ENCODE results near the gene HOXB3.

- TF ChIP-seq CTCF (IDR thresholded peaks at IDR 0.05 in 4 of 5, conservative IDR thresholded peaks at IDR 0.05 in 1 of 5) (no peak), POLR2A (IDR thresholded peaks at IDR 0.05) (no peak)
Measured at GRCh38 chr17:48553826-48554225, 36.2 kb downstream of the HOXB3 start.

Data from gastrocnemius medialis (tissue), 4 donors.